Uterus (tissue), 4 donors: Measurements from ENCODE around the gene TIMM10. TPM values are rescaled to one million over a fixed set of nuclear protein-coding genes. Genes with fewer than 3 reads are reported as not detected.

Experiments used
- DNase-seq, 2 donors: peaks; one replicate each; pipeline ENCODE4 v3.0.0-alpha.2; 2019 to 2020
- H3K27ac ChIP-seq, 2 donors: fragments of 200-600 bp; sonication (generic); 1 replicate in 1 of 2; 2 replicates in 1 of 2; pipeline ENCODE4 v1.5.1; 2016 to 2018
- H3K27me3 ChIP-seq, 2 donors: fragments of 200-600 bp; sonication (generic); one replicate each; pipeline ENCODE4 v1.5.1; 2018 to 2019; ENCODE audit warnings: control low read depth in 1 of 2
- H3K36me3 ChIP-seq, 2 donors: fragments of 200-600 bp; sonication (generic); one replicate each; pipeline ENCODE4 v1.5.1; 2019; ENCODE audit warnings: control low read depth in 1 of 2
- H3K4me1 ChIP-seq, 2 donors: fragments of 200-600 bp; sonication (generic); one replicate each; pipeline ENCODE4 v1.5.1; 2018 to 2019; ENCODE audit warnings: control low read depth in 1 of 2
- H3K4me3 ChIP-seq, 2 donors: fragments of 200-600 bp; sonication (generic); 1 replicate in 1 of 2; 2 replicates in 1 of 2; pipeline ENCODE4 v1.5.1; 2018 to 2019; ENCODE audit warnings: mild to moderate bottlenecking in 1 of 2
- H3K9me3 ChIP-seq, 2 donors: fragments of 200-600 bp; sonication (generic); one replicate each; pipeline ENCODE4 v1.5.1; 2019; ENCODE audit warnings: control low read depth in 1 of 2
- CTCF ChIP-seq, 4 experiments: fragments of 200-600 bp in 2 of 4; fragments of 450-650 bp in 2 of 4; sonication (generic) in 2 of 4; IDR thresholded peaks; one replicate each; pipeline ENCODE4 v1.5.1; 2016 to 2019; ENCODE audit warnings: antibody characterized with exemption in 4 of 4, mild to moderate bottlenecking in 2 of 4, moderate library complexity in 1 of 4
- POLR2A ChIP-seq, 2 donors: fragments of 450-650 bp; IDR thresholded peaks; one replicate each; pipeline ENCODE4 v1.6.1; 2016; ENCODE audit warnings: antibody characterized with exemption in 2 of 2, mild to moderate bottlenecking in 1 of 2, moderate library complexity in 1 of 2
- intact Hi-C: fragments of 100-400 bp; cut with DNase I; formaldehyde crosslinking; loops from one replicate; pipeline ENCODE4 v1.15.1; 2023; ENCODE audit warnings: low total_unique reads
- total RNA-seq, 4 donors: library from RNA; depleted of rRNA in 3 of 4; stranded (reverse); fragments of >200 nt in 3 of 4; gene quantifications; one replicate each; pipeline versions ENCODE4 v1.1.0 to v1.2.4, GENCODE V29; 2014 to 2023
- donor health status: DM: yes; HTN: yes; CAD: no.

Gene TIMM10
- total RNA-seq, 4 donors from 2014 or later = 7.7 to 47.4 (median 19.6) TPM

- H3K4me3 ChIP-seq = peak overlapping the region; percentile 63 to 82
- H3K27ac ChIP-seq = peak overlapping the region; percentile 84
- TF ChIP-seq POLR2A (IDR thresholded peaks at IDR 0.05) (no peak), CTCF (IDR thresholded peaks at IDR 0.05) (no peak)
- H3K9me3 ChIP-seq = no peaks in the 10 kb centered on the region
- intact Hi-C loops = no loop called here
- no peak for DNase-seq
- no peaks in the 10 kb centered on the region for H3K36me3 ChIP-seq
- no peaks in the 10 kb centered on the region for H3K27me3 ChIP-seq
- no peaks in the 10 kb centered on the region for H3K4me1 ChIP-seq
Observed at GRCh38 chr11:57516061-57516443, 14.5 kb downstream of the TIMM10 start.

- DNase-seq = peak; percentile 58 to 65
Observed at GRCh38 chr11:57515332-57516060, 15.1 kb downstream of the TIMM10 start, which contains the start of gene SLC43A1. Gene SLC43A1, minus strand, starts transcription at chr11:57515702. Its CDS starts 1,591 bp downstream, at chr11:57514111.

GRCh38 chr11:57514538-57515331, 15.8 kb downstream of the TIMM10 start:
- TF ChIP-seq CTCF (IDR thresholded peaks at IDR 0.05) = no peak
- TF ChIP-seq POLR2A (IDR thresholded peaks at IDR 0.05) = no peak
- no peaks in the 10 kb centered on the region for H3K27me3 ChIP-seq
- no peaks in the 10 kb centered on the region for H3K9me3 ChIP-seq
- peak overlapping the region; percentile 63 to 82 for H3K4me3 ChIP-seq
- DNase-seq = peak; percentile 60 to 61
- intact Hi-C loops = no loop called here
- no peaks in the 10 kb centered on the region for H3K36me3 ChIP-seq
- H3K27ac ChIP-seq = peak overlapping the region; percentile 84
- no peaks in the 10 kb centered on the region for H3K4me1 ChIP-seq

More at GRCh38 chr11:57515332-57516060, 15.1 kb downstream of the TIMM10 start, which contains the start of gene SLC43A1:
- Histone ChIP-seq H3K27ac (peak within 1 kb of the TSS; percentile 84), H3K4me1 (no peaks in the 10 kb centered on the region), H3K27me3 (no peaks in the 10 kb centered on the region), H3K4me3 (peak within 1 kb of the TSS; percentile 63 to 82), H3K36me3 (no peaks in the 10 kb centered on the region), H3K9me3 (no peaks in the 10 kb centered on the region)
- TF ChIP-seq CTCF (IDR thresholded peaks at IDR 0.05) (peak in 2 of 4 experiments; percentile 7 to 8), POLR2A (IDR thresholded peaks at IDR 0.05) (peak; percentile 47 to 48)
- intact Hi-C loops = no loop called here

GRCh38 chr11:57513911-57514537, 16.5 kb downstream of the TIMM10 start:
- intact Hi-C loops = no loop called here
- Histone ChIP-seq H3K4me1 (no peaks in the 10 kb centered on the region), H3K9me3 (no peaks in the 10 kb centered on the region), H3K4me3 (peak overlapping the region; percentile 63 to 82), H3K27me3 (no peaks in the 10 kb centered on the region), H3K27ac (peak overlapping the region; percentile 84), H3K36me3 (no peaks in the 10 kb centered on the region)
- peak; percentile 40 to 41 for DNase-seq
- TF ChIP-seq POLR2A (IDR thresholded peaks at IDR 0.05) (no peak), CTCF (IDR thresholded peaks at IDR 0.05) (no peak)
